Activated naive CD4-positive, alpha-beta T cell treated with anti-CD3 and anti-CD28 coated beads for 36 hours (primary cell): ENCODE measurements around the gene PRKACA. TPM values are rescaled to one million over a fixed set of nuclear protein-coding genes. Genes with fewer than 3 reads are reported as not detected.
"Not testable (repeated sequence)": the region's sequence is repeated elsewhere in the genome, so short reads cannot be mapped to it uniquely, and the experiment has no call there.

Experiments used
- CTCF ChIA-PET: fragments of 350-600 bp; sonication (Branson Sonifier 250); formaldehyde crosslinking; loops from one replicate; lab custom pipeline; 2021; ENCODE audit warnings: antibody characterized with exemption; lab: Charles Lee
- DNase-seq: peaks from one replicate; pipeline ENCODE4 v3.0.0-alpha.2; 2020
- H3K27ac Mint-ChIP-seq: one replicate; pipeline ENCODE4 v1.8.0; 2021; ENCODE audit warnings: mild to moderate bottlenecking, mixed read lengths
- H3K27me3 Mint-ChIP-seq: one replicate; pipeline ENCODE4 v1.8.0; 2021; ENCODE audit warnings: low read depth, mixed read lengths
- H3K36me3 Mint-ChIP-seq: one replicate; pipeline ENCODE4 v1.8.0; 2021; ENCODE audit warnings: low read depth, mixed read lengths
- H3K4me1 Mint-ChIP-seq: one replicate; pipeline ENCODE4 v1.8.0; 2021; ENCODE audit warnings: low read depth, mixed read lengths
- H3K4me3 Mint-ChIP-seq: one replicate; pipeline ENCODE4 v1.8.0; 2021; ENCODE audit warnings: mild to moderate bottlenecking, moderate library complexity, mixed read lengths
- H3K9me3 Mint-ChIP-seq: one replicate; pipeline ENCODE4 v1.8.0; 2021; ENCODE audit warnings: mixed read lengths
- intact Hi-C: fragments of 100-400 bp; cut with micrococcal nuclease; formaldehyde crosslinking; loops from one replicate; pipeline ENCODE4 v1.15.1; 2023
- total RNA-seq, 2 experiments: library from RNA; stranded (reverse); gene quantifications; one replicate each; pipeline ENCODE4 v1.2.3, GENCODE V29; 2021

The PRKACA gene
- total RNA-seq, 2 experiments from 2014 or later, result 48.2 to 60.0 TPM

DNA sequence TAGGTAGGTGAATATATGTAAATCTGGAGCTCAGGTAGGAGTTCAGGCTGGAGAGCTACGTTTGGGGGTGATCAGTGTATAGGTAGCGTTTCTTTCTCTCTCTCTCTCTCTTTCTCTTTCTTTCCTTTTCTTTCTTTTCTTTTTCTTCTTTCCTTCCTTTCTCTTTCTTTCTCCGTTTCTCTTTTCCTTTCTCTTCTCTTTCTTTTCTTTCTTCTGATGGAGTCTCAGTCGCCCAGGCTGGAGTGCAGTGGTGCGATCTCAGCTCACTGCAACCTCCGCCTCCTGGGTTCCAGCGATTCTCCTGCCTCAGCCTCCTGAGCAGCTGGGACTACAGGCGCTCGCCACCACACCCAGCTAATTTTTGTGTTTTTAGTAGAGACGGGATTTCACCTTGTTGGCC lies 28.6 kb upstream of the PRKACA start:
- H3K27me3 Mint-ChIP-seq, intact Hi-C loops, H3K36me3 Mint-ChIP-seq, H3K9me3 Mint-ChIP-seq, H3K27ac Mint-ChIP-seq, H3K4me3 Mint-ChIP-seq, DNase-seq: not testable (repeated sequence)
- peaks cover 57% of the 10 kb centered on the region for H3K4me1 Mint-ChIP-seq
- CTCF ChIA-PET, result interaction anchor here (0.9 to 1.3 kb wide), 3 partner anchors 9 to 72 kb away, joined by 3 to 4 read pairs (median 3); partner anchors contain the start of gene ASF1B

DNA sequence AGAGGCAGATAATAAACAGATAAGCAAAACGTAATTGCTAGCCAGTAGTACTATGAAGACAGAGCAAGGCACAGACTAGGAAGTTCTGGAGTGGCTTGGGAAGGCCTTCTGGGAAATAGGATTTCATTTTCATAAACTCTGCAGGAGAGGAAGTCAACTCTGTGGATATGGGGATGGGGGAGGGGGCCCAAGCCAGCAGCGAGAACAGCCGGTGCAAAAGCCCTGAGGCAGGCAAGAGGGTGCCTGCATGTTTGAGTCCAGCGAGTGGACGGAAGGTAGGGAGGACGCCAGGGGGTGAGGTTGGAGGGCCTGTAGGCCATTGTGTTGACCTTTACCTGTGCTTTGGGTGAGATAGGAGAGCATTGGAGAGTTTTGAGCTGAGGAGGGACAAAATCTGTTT lies 27.8 kb upstream of the PRKACA start:
- H3K36me3 Mint-ChIP-seq, result peaks cover 2% of the 10 kb centered on the region
- no peaks in the 10 kb centered on the region for H3K27me3 Mint-ChIP-seq
- intact Hi-C loops, result no loop called here
- DNase-seq, result no peak
- no peak overlapping the region for H3K27ac Mint-ChIP-seq
- H3K9me3 Mint-ChIP-seq, result no peaks in the 10 kb centered on the region
- CTCF ChIA-PET, result interaction anchor here (0.9 to 1.3 kb wide), 3 partner anchors 8 to 72 kb away, joined by 3 to 4 read pairs (median 3); partner anchors contain the start of gene ASF1B
- H3K4me3 Mint-ChIP-seq, result no peak overlapping the region
- H3K4me1 Mint-ChIP-seq, result peaks cover 61% of the 10 kb centered on the region

DNA sequence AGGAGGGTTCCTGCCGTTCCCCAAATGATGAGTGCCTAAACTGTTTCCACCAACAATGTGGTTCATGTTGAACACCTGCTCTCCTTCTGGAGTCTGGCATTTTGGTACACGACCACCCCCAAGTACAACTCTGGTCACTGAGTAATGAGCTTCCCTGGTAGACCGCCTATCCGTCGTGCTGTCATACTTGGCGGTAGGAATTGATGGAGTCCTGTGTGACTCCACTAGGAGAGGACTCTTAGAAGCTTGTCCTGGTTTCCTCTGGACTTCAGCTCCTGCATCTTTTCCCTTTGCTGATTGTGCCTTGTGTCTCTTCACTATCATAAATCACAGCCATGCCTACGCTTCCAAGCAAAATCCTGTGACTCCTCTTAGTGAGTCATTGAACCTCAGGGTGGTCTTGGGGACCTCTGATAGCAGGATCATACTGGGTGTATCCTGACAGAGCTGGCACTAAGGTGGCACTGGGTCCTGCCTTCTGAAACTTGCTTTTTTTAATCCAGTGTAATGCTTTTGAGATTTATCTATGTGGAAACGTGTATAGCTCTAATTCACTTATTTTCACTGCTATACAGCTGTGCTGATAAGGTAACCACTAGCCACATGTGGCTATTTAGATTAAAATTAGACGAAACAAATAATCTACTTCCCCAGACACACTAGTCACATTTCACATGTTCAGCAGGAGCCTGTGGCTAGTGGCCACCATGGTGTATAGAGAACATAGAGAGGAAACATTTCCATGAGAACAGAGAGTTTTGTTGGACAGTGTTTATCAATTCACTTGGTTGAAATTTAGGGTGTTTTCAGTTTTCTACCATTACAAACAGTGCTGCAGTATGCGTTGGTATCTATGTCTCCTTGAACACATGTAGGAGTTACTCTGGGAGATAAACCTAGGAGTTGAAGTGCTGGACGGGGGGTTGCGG lies 25.0 kb upstream of the PRKACA start:
- Mint-ChIP-seq H3K27ac (no peak overlapping the region), H3K4me1 (peaks cover 54% of the 10 kb centered on the region), H3K27me3 (no peaks in the 10 kb centered on the region), H3K4me3 (no peak overlapping the region), H3K36me3 (peaks cover 7% of the 10 kb centered on the region), H3K9me3 (no peaks in the 10 kb centered on the region)
- CTCF ChIA-PET, result interaction anchor here (0.6 to 1.1 kb wide), 2 partner anchors 57 to 206 kb away, joined by 3 read pairs; no protein-coding TSS in a partner anchor
- DNase-seq, result no peak
- intact Hi-C loops, result no loop called here

DNA sequence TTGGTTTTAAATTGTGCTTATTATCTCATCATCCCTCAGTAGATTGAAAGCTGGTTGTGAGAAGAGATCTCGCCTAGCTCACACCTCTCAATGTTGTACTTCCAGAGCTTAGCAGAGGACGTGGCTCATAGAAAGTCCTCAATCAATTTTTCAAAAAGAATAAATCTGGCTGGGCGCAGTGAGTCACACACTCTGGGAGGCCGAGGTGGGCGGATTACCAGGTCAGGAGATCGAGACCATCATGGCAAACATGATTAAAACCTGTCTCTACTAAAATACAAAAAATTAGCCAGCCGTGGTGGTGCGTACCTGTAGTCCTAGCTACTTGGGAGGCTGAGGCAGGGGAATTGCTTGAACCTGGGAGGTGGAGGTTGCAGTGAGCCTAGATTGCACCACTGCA lies 23.5 kb upstream of the PRKACA start:
- intact Hi-C loops, result no loop called here
- no peak overlapping the region for H3K4me3 Mint-ChIP-seq
- DNase-seq, result no peak
- H3K27ac Mint-ChIP-seq, result no peak overlapping the region
- H3K27me3 Mint-ChIP-seq, result no peaks in the 10 kb centered on the region
- no peaks in the 10 kb centered on the region for H3K9me3 Mint-ChIP-seq
- peaks cover 9% of the 10 kb centered on the region for H3K36me3 Mint-ChIP-seq
- peaks cover 43% of the 10 kb centered on the region for H3K4me1 Mint-ChIP-seq
- CTCF ChIA-PET, result interaction anchor here (2.7 kb wide), 1 partner anchor 207 kb away, joined by 15 read pairs; no protein-coding TSS in a partner anchor

DNA sequence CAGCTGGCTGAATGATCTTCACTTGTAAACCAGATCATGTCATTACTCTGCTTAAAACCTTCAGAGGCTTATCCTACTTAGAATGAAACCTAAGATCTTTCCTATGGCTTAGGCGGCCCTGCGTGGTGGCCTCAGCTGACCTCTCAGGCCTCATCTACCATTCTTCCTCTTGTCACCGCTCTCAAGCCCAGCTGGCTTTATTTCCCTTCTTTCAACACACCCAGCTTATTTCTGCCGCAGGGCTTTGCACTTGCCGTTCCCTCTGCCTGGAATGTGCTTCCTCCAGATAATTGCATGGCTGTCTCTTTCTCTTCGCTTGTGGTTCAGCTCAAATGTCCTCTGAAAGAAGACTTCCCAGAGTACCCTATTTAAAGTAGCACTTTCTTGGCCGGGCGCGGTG lies 22.4 kb upstream of the PRKACA start:
- H3K27ac Mint-ChIP-seq, result no peak overlapping the region
- no peak overlapping the region for H3K4me3 Mint-ChIP-seq
- intact Hi-C loops, result loop anchor here (5.0 kb wide), 1 partner anchor 57 kb away; no protein-coding TSS in a partner anchor

DNA sequence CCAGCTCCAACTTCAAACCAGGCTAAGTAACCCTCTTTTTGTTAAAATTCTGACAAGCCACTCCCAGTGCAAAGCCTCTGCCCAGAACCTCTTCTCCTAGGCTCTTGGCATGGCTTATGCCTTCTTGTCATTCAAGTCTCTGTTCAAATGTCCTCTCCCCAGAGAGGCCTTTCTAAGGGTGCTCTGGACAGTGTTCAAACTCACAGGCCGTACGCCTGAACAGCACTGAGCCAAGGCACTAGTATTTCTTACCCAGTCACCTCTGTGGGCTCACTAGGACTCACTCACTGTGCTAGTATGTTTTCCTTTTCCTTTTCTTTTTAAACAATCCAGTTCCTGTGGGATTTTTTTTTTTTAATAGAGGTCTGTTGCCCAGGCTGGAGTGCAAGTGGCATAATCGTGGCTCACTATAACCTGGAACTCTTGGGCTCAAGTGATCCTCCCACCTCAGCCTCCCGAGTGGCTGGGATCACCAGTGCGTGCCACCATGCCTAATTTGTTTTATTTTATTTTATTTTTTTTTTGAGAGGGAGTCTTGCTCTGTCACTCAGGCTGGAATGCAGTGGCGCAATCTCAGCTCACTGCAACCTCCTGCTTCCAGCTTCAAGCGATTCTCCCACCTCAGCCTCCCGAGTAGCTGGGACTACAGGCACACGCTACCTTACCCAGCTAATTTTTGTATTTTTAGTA lies 21.2 kb upstream of the PRKACA start:
- CTCF ChIA-PET, result interaction anchor here (0.6 to 3.6 kb wide), 6 partner anchors 10 to 209 kb away, joined by 3 to 15 read pairs (median 6); no protein-coding TSS in a partner anchor
- H3K4me3 Mint-ChIP-seq, result peak overlapping the region; percentile 46
- intact Hi-C loops, result loop anchor here (5.0 kb wide), 1 partner anchor 59 kb away; no protein-coding TSS in a partner anchor
- no peak for DNase-seq
- peak overlapping the region; percentile 65 for H3K27ac Mint-ChIP-seq
- no peaks in the 10 kb centered on the region for H3K9me3 Mint-ChIP-seq
- H3K27me3 Mint-ChIP-seq, result no peaks in the 10 kb centered on the region
- peaks cover 48% of the 10 kb centered on the region for H3K4me1 Mint-ChIP-seq
- peaks cover 20% of the 10 kb centered on the region for H3K36me3 Mint-ChIP-seq

More for the DNA sequence above, 22.4 kb upstream of the PRKACA start:
- Mint-ChIP-seq H3K4me1 (peaks cover 41% of the 10 kb centered on the region), H3K27me3 (no peaks in the 10 kb centered on the region), H3K36me3 (peaks cover 13% of the 10 kb centered on the region), H3K9me3 (no peaks in the 10 kb centered on the region)
- CTCF ChIA-PET, result interaction anchor here (0.6 to 2.7 kb wide), 5 partner anchors 8 to 208 kb away, joined by 3 to 15 read pairs (median 5); no protein-coding TSS in a partner anchor
- DNase-seq, result no peak

DNA sequence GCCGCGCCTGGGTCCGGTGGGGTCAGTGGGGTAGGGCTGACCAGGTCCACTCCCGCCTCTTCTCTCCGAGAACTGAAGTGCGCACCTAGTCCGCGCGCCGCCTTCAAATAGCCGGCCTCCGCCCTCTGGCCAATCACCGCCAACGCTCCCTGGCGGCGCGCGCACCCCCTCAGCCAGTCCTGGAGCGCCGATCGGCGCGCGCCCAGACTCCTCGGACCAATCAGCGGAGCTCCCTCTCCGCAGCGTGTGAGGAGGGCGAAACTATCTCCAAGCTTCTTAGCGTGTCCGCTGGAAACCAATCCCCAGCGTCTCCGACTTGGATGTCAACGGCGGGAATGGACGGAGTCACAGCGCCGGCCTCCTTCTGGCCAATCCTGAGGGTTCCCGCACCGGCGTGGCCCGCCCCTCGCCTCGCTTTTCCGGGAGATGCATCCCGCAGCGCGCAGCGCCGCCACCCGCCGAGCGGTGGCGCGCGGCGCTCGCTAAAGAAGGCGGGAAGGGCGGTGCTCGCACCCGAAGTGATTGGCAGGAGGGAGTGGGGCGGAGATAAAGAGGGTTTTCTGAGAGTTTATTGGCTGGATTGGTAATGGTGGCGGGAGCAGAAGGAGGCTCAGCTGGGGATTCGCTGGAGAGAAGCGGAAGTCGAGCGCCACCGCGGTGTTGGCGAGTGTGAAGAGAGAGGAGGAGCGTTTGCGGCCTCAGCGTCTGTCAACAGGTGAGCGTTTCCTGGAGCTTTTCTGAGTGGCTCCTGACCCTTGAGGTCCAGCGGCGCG lies 19.1 kb upstream of the PRKACA start, which contains the start of gene ASF1B:
Gene ASF1B (minus strand): TSS at position 81 of the 773 bp plus-strand sequence. CDS start 133 bp downstream, outside the sequence.
- no peaks in the 10 kb centered on the region for H3K9me3 Mint-ChIP-seq
- DNase-seq, result peak; percentile 99
- no peaks in the 10 kb centered on the region for H3K27me3 Mint-ChIP-seq
- CTCF ChIA-PET, result interaction anchor here (0.6 to 3.6 kb wide), 45 partner anchors 9 to 363 kb away, joined by 3 to 17 read pairs (median 4); partner anchors contain the start of genes C19orf67, MISP3 and PRKACA
- H3K4me3 Mint-ChIP-seq, result peak within 1 kb of the TSS; percentile 83
- H3K4me1 Mint-ChIP-seq, result peaks cover 41% of the 10 kb centered on the region
- H3K36me3 Mint-ChIP-seq, result peaks cover 20% of the 10 kb centered on the region
- intact Hi-C loops, result loop anchor here (1.0 to 5.0 kb wide), 17 partner anchors 13 to 436 kb away; partner anchors contain the start of genes DCAF15, DDX39A, DNAJB1 and NDUFB7
- peak within 1 kb of the TSS; percentile 91 for H3K27ac Mint-ChIP-seq

DNA sequence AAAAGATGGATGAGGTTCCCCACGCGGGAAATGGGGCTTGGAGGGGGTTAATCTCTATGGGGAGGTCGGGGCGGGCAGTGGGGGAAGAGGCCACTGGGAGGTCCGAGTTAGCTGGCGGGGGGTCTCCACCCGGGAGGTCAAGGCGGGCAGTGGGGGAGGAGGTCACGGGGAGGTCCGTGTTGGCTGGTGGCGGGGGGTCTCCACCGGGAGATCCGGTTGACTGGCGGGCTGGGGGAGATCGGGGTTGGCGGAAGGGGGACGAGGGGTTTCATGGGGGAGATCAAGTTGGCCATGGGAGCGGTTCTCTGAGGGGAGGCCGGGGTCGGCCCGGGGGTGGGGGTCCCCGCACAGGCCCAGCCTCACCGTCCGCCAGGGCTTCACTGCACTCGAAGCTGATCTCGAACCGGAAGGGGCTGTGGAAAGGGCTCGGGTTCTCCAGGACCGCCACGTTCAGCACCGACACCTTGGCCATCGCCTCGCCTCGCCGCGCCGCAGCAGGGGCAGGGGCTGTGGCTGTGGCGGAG lies 18.5 kb upstream of the PRKACA start:
- CTCF ChIA-PET, result interaction anchor here (0.6 to 3.6 kb wide), 36 partner anchors 10 to 364 kb away, joined by 3 to 17 read pairs (median 4); partner anchors contain the start of genes C19orf67, MISP3 and PRKACA
- Mint-ChIP-seq H3K4me3 (peak overlapping the region; percentile 83), H3K27me3 (no peaks in the 10 kb centered on the region), H3K9me3 (no peaks in the 10 kb centered on the region), H3K27ac (peak overlapping the region; percentile 74), H3K4me1 (peaks cover 36% of the 10 kb centered on the region), H3K36me3 (peaks cover 21% of the 10 kb centered on the region)
- no peak for DNase-seq
- intact Hi-C loops, result loop anchor here (1.0 to 5.0 kb wide), 7 partner anchors 19 to 339 kb away; partner anchors contain the start of genes PRKACA and PTGER1

DNA sequence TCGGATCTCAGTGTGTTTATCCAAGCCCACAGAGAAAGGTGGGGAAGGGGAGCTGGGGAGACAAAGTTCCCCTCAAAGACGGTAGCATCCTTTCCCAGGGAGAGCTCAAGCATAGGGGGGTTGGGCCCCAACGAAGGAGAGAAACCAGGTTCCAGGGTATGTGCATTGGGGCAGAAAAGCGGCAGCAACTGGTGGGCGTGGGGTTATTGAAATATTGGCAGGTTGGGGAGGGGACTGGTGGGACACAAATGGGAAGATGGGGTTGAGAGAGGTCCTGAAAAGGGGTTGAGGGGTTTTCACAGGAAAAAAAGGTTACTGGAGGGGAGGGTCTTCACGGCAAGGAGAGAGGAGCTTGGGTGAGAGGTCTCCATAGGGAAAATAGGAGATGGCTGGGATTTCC lies 17.8 kb upstream of the PRKACA start:
- Mint-ChIP-seq H3K27ac (no peak overlapping the region), H3K27me3 (no peaks in the 10 kb centered on the region), H3K9me3 (no peaks in the 10 kb centered on the region), H3K36me3 (peaks cover 20% of the 10 kb centered on the region), H3K4me1 (peaks cover 34% of the 10 kb centered on the region), H3K4me3 (peak overlapping the region; percentile 83)
- intact Hi-C loops, result loop anchor here (5.0 kb wide), 1 partner anchor 62 kb away; no protein-coding TSS in a partner anchor
- CTCF ChIA-PET, result interaction anchor here (0.7 to 2.3 kb wide), 5 partner anchors 11 to 285 kb away, joined by 3 to 5 read pairs (median 4); no protein-coding TSS in a partner anchor
- no peak for DNase-seq

DNA sequence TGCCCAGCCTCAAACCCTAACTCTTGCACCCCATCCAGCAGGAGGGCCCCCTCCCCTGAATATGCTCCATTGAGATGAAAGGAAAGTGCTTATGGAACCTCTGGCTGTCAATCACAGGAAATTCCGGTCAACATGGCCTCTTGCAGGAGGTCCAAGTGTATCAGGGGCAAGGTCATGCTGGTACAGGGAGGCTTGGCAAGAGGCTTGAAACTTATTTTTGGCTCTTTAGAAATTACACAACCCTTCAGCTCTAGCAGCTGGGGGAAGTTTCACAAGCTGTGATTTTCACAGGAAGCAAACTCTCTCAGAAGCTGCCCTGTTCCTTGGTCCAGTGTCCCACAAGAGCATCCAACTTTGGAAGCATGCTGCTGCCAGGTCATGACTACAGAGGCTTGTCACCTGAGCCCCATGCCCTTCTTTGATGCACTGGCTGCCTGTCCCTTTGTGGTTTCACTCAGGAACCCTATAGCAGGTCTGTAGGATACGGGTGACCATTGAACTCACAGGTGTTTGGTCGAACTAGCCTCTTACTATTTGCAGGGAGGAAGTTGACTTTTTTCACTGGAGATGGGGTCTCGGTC lies 10.5 kb upstream of the PRKACA start:
- Mint-ChIP-seq H3K4me1 (no peaks in the 10 kb centered on the region), H3K4me3 (no peak overlapping the region), H3K27ac (no peak overlapping the region), H3K27me3 (no peaks in the 10 kb centered on the region), H3K9me3 (no peaks in the 10 kb centered on the region), H3K36me3 (peaks cover 28% of the 10 kb centered on the region)
- intact Hi-C loops, result no loop called here
- CTCF ChIA-PET, result no interaction called here
- DNase-seq, result no peak
